IMR-90 (cell line): Measurements from ENCODE around the gene PIGN. TPM values are rescaled to one million over a fixed set of nuclear protein-coding genes. Genes with fewer than 3 reads are reported as not detected.

ENCODE experiments used
- ATAC-seq: fragments of 200-7000 bp; cut with Tn5 transposase; 2 replicates; pipeline ENCODE4 v1.9.1; 2020; ENCODE audit warnings: low read depth, mild to moderate bottlenecking, moderate library complexity
- BruUV-seq: library from RNA; stranded (reverse); fragments of 400-500 nt; replicated peaks from 2 replicates; lab custom pipeline; 2021; lab: Mats Ljungman, UMichigan
- CTCF ChIA-PET: fragments of 300-600 bp; formaldehyde crosslinking; extraction: SDS; loops from one replicate; lab custom pipeline; 2021; ENCODE audit warnings: antibody characterized with exemption; lab: Yijun Ruan, JAX
- POLR2A ChIA-PET: fragments of 300-600 bp; sonication (Branson Sonifier 250); formaldehyde crosslinking; loops from one replicate; lab custom pipeline; 2022; ENCODE audit warnings: antibody characterized with exemption; ENCODE audit not compliant: unreplicated experiment; lab: Charles Lee
- DNase-seq: peaks from one replicate; pipeline ENCODE4 v3.0.0; 2013
- H2AFZ ChIP-seq: replicated peaks from 2 replicates; pipeline ENCODE3; 2013; ENCODE audit warnings: low read length, mild to moderate bottlenecking; ENCODE audit not compliant: poor library complexity
- H2AK5ac ChIP-seq: 2 replicates; pipeline ENCODE4 v1.6.1; 2013; ENCODE audit warnings: low read depth, low read length, inconsistent platforms
- H2AK9ac ChIP-seq: replicated peaks from 2 replicates; pipeline ENCODE3; 2013; ENCODE audit warnings: mild to moderate bottlenecking, low read depth, low read length, moderate library complexity; ENCODE audit not compliant: poor library complexity
- H2BK120ac ChIP-seq: 2 replicates; pipeline ENCODE4 v1.6.1; 2013; ENCODE audit warnings: low read depth, low read length, inconsistent platforms
- H2BK15ac ChIP-seq: 3 replicates; pipeline ENCODE4 v1.6.1; 2013; ENCODE audit warnings: low read depth, low read length, inconsistent platforms
- H2BK20ac ChIP-seq: 2 replicates; pipeline ENCODE4 v1.6.1; 2013; ENCODE audit warnings: low read depth, mild to moderate bottlenecking, inconsistent platforms, low read length, moderate library complexity
- H2BK5ac ChIP-seq: 2 replicates; pipeline ENCODE4 v1.6.1; 2013; ENCODE audit warnings: mild to moderate bottlenecking, low read depth, low read length, inconsistent platforms; ENCODE audit not compliant: poor library complexity, severe bottlenecking
- H3K14ac ChIP-seq: replicated peaks from 2 replicates; pipeline ENCODE4 v1.6.1; 2013; ENCODE audit warnings: low read depth, low read length, inconsistent platforms
- H3K18ac ChIP-seq: 2 replicates; pipeline ENCODE4 v1.6.1; 2013; ENCODE audit warnings: low read depth, low read length, control low read depth
- H3K23ac ChIP-seq: 2 replicates; pipeline ENCODE4 v1.6.1; 2013; ENCODE audit warnings: low read depth, low read length, inconsistent platforms
- H3K27ac ChIP-seq: 2 replicates; pipeline ENCODE4 v1.5.1; 2013; ENCODE audit warnings: mild to moderate bottlenecking, control low read depth, low read length; ENCODE audit not compliant: insufficient read depth
- H3K27me3 ChIP-seq: 2 replicates; pipeline ENCODE4 v1.6.1; 2013; ENCODE audit warnings: low read length; ENCODE audit not compliant: control insufficient read depth, insufficient read depth
- H3K36me3 ChIP-seq: 2 replicates; pipeline ENCODE4 v1.6.1; 2013; ENCODE audit warnings: low read length, mixed read lengths; ENCODE audit not compliant: control insufficient read depth, insufficient read depth
- H3K4ac ChIP-seq: 2 replicates; pipeline ENCODE4 v1.6.1; 2013; ENCODE audit warnings: low read depth, low read length, inconsistent platforms
- H3K4me1 ChIP-seq: 2 replicates; pipeline ENCODE4 v1.6.1; 2013; ENCODE audit warnings: low read length, mixed read lengths; ENCODE audit not compliant: control insufficient read depth, insufficient read depth
- H3K4me2 ChIP-seq: 2 replicates; pipeline ENCODE4 v1.6.1; 2013; ENCODE audit warnings: low read depth, mild to moderate bottlenecking, control low read depth, low read length, moderate library complexity
- H3K4me3 ChIP-seq: 2 replicates; pipeline ENCODE4 v1.5.1; 2013; ENCODE audit warnings: low read depth, mild to moderate bottlenecking, control low read depth, low read length, moderate library complexity; ENCODE audit not compliant: insufficient read depth
- H3K56ac ChIP-seq: 2 replicates; pipeline ENCODE4 v1.6.1; 2013; ENCODE audit warnings: low read length, inconsistent platforms; ENCODE audit not compliant: insufficient read depth; ENCODE audit errors: extremely low read depth
- H3K79me1 ChIP-seq, 2 experiments: 2 replicates each; pipeline ENCODE4 v1.6.1; 2013; ENCODE audit warnings: low read length in 2 of 2, inconsistent platforms in 1 of 2, low read depth in 1 of 2
- H3K9ac ChIP-seq: 2 replicates; pipeline ENCODE4 v1.6.1; 2013; ENCODE audit warnings: low read depth, low read length, control low read depth
- H3K9me1 ChIP-seq: 2 replicates; pipeline ENCODE4 v1.6.1; 2013; ENCODE audit warnings: low read length, inconsistent platforms; ENCODE audit not compliant: insufficient read depth
- H3K9me3 ChIP-seq: 2 replicates; pipeline ENCODE4 v1.6.1; 2013; ENCODE audit warnings: low read length; ENCODE audit not compliant: control insufficient read depth, insufficient read depth
- H4K20me1 ChIP-seq: 2 replicates; pipeline ENCODE4 v1.6.1; 2013; ENCODE audit warnings: low read length, inconsistent platforms; ENCODE audit not compliant: insufficient read depth
- H4K5ac ChIP-seq: 2 replicates; pipeline ENCODE4 v1.6.1; 2013; ENCODE audit warnings: mild to moderate bottlenecking, low read depth, low read length, control low read depth
- H4K8ac ChIP-seq, 2 experiments: 2 replicates each; pipeline ENCODE4 v1.6.1; 2013; ENCODE audit warnings: low read depth in 2 of 2, low read length in 2 of 2, control low read depth in 1 of 2, inconsistent platforms in 1 of 2
- H4K91ac ChIP-seq: 2 replicates; pipeline ENCODE4 v1.6.1; 2013; ENCODE audit warnings: low read depth, low read length, inconsistent platforms; ENCODE audit not compliant: insufficient read depth
- BHLHE40 ChIP-seq: fragments of 150-350 bp; IDR thresholded peaks from 2 replicates; pipeline ENCODE4 v1.6.1; 2016; ENCODE audit warnings: mild to moderate bottlenecking, low read depth, low read length
- CHD1 ChIP-seq: IDR thresholded peaks from 2 replicates; pipeline ENCODE4 v1.6.1; 2012; ENCODE audit warnings: low read depth, low read length, improper control_type of control experiment
- CTCF ChIP-seq: conservative IDR thresholded peaks from 2 replicates; pipeline ENCODE4 v1.5.1; 2012; ENCODE audit warnings: mild to moderate bottlenecking, low read depth, low read length, improper control_type of control experiment
- MAFK ChIP-seq: IDR thresholded peaks from 2 replicates; pipeline ENCODE4 v1.6.1; 2012; ENCODE audit warnings: low read depth, low read length, improper control_type of control experiment
- MAZ ChIP-seq: IDR thresholded peaks from 2 replicates; pipeline ENCODE4 v1.6.1; 2012; ENCODE audit warnings: low read depth, mild to moderate bottlenecking, low read length, improper control_type of control experiment, moderate library complexity, borderline replicate concordance
- MXI1 ChIP-seq: IDR thresholded peaks from 2 replicates; pipeline ENCODE4 v1.6.1; 2012; ENCODE audit warnings: low read depth, mild to moderate bottlenecking, low read length, moderate library complexity, borderline replicate concordance
- NFE2L2 ChIP-seq: fragments of 150-350 bp; IDR thresholded peaks from 2 replicates; pipeline ENCODE4 v1.6.1; 2016; ENCODE audit warnings: low read depth, mild to moderate bottlenecking, low read length
- RAD21 ChIP-seq: IDR thresholded peaks from 2 replicates; pipeline ENCODE4 v1.6.1; 2012; ENCODE audit warnings: low read length, improper control_type of control experiment
- RCOR1 ChIP-seq: IDR thresholded peaks from 2 replicates; pipeline ENCODE4 v1.6.1; 2012; ENCODE audit warnings: mild to moderate bottlenecking, low read length, improper control_type of control experiment; ENCODE audit not compliant: insufficient replicate concordance
- RFX5 ChIP-seq: IDR thresholded peaks from 2 replicates; pipeline ENCODE4 v1.8.0; 2012; ENCODE audit warnings: low read depth, mild to moderate bottlenecking, low read length, moderate library complexity
- USF2 ChIP-seq: fragments of 150-350 bp; IDR thresholded peaks from 2 replicates; pipeline ENCODE4 v1.6.1; 2017; ENCODE audit warnings: mild to moderate bottlenecking, antibody characterized with exemption, low read length, low read depth
- dilution Hi-C: fragments of 300-500 bp; cut with HindIII; formaldehyde crosslinking; loops from one replicate; pipeline ENCODE4 v1.14.3; 2018; ENCODE audit warnings: low sequenced_read_pairs; ENCODE audit not compliant: unreplicated experiment
- in situ Hi-C: fragments of 300-500 bp; cut with MboI; formaldehyde crosslinking; loops from 3 replicates; pipeline ENCODE4 v1.14.3; 2019; ENCODE audit warnings: low sequenced_read_pairs, inconsistent platforms, mixed read lengths
- intact Hi-C: fragments of 100-400 bp; cut with micrococcal nuclease; formaldehyde crosslinking; loops from 2 replicates; pipeline ENCODE4 v1.10.0; 2022
- polyA plus RNA-seq, 3 experiments: library from polyadenylated mRNA; depleted of rRNA; stranded (reverse); fragments of >200 nt; gene quantifications; 2 replicates each; pipeline ENCODE4 v1.2.3, GENCODE V29; 2012; ENCODE audit warnings: low replicate concordance in 1 of 3
- total RNA-seq: library from RNA; depleted of rRNA; stranded (reverse); fragments of >200 nt; gene quantifications from 2 replicates; pipeline ENCODE4 v1.2.3, GENCODE V29; 2012
- TF ChIP-seq, protein P1 (sequence below): fragments of 150-350 bp; IDR thresholded peaks from 2 replicates; pipeline ENCODE4 v1.6.1; 2016; ENCODE audit warnings: low read depth, mild to moderate bottlenecking, low read length, moderate library complexity, borderline replicate concordance

Gene PIGN
- total and polyA plus RNA-seq, 2 of the 4 experiments (the other 2 are of a cell fraction), result 9.0 to 17.9 TPM

- no peak overlapping the region for H4K91ac ChIP-seq
- no peaks in the 10 kb centered on the region for H3K27me3 ChIP-seq
- no peak overlapping the region for H2AK5ac ChIP-seq
- H2BK5ac ChIP-seq, result no peak overlapping the region
- H3K9me1 ChIP-seq, result no peaks in the 10 kb centered on the region
- no peak overlapping the region for H3K18ac ChIP-seq
- ChIA-PET CTCF (no interaction called here), POLR2A (no interaction called here)
- no peak overlapping the region for H2BK15ac ChIP-seq
- H3K4ac ChIP-seq, result no peak overlapping the region
- H4K8ac ChIP-seq, result no peak overlapping the region
- no peak overlapping the region for H3K56ac ChIP-seq
- H2BK120ac ChIP-seq, result no peak overlapping the region
- no peaks in the 10 kb centered on the region for H3K36me3 ChIP-seq
- in situ Hi-C loops (no loop called here), intact Hi-C loops (no loop called here), dilution Hi-C loops (no loop called here)
- H2AK9ac ChIP-seq, result no peak overlapping the region
- H4K5ac ChIP-seq, result no peak overlapping the region
- BruUV-seq, result no TSS peak
- no peaks in the 10 kb centered on the region for H4K20me1 ChIP-seq
- H3K4me3 ChIP-seq, result no peak overlapping the region
- no peak overlapping the region for H3K9ac ChIP-seq
- H3K4me2 ChIP-seq, result no peak overlapping the region
- no peak overlapping the region for H3K27ac ChIP-seq
- H3K23ac ChIP-seq, result no peak overlapping the region
- ATAC-seq (peak; percentile 35), DNase-seq (peak; percentile 81)
- H2AFZ ChIP-seq, result no peak overlapping the region
- 0 out of 2 replicates have a peak, but pooled peaks cover 1% of the 10 kb centered on the region for H3K9me3 ChIP-seq
- H3K79me1 ChIP-seq, result no peaks in the 10 kb centered on the region
- TF ChIP-seq USF2 (no peak), MAFK (no peak), BHLHE40 (no peak), MXI1 (no peak), MAZ (no peak), RFX5 (no peak), CHD1 (no peak), CTCF (no peak), NFE2L2 (no peak), RCOR1 (no peak), RAD21 (no peak)
- TF ChIP-seq, protein P1, sequence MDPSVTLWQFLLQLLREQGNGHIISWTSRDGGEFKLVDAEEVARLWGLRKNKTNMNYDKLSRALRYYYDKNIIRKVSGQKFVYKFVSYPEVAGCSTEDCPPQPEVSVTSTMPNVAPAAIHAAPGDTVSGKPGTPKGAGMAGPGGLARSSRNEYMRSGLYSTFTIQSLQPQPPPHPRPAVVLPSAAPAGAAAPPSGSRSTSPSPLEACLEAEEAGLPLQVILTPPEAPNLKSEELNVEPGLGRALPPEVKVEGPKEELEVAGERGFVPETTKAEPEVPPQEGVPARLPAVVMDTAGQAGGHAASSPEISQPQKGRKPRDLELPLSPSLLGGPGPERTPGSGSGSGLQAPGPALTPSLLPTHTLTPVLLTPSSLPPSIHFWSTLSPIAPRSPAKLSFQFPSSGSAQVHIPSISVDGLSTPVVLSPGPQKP, result no peak
- no peak overlapping the region for H2BK20ac ChIP-seq
- H3K14ac ChIP-seq, result no peak overlapping the region
- no peaks in the 10 kb centered on the region for H3K4me1 ChIP-seq
Measured at GRCh38 chr18:62118328-62118727, 68.5 kb downstream of the PIGN start.
